GM06990 (cell line): ENCODE results near the gene SLC30A3.

Experiments used
- DNase-seq: peaks from one replicate; pipeline ENCODE4 v3.0.0-alpha.2; 2011; ENCODE audit not compliant: insufficient read length; ENCODE audit errors: extremely low read depth
- H3K27me3 ChIP-seq: replicated peaks from 2 replicates; pipeline ENCODE4 v1.6.0; 2011; ENCODE audit warnings: low read length; ENCODE audit not compliant: control insufficient read depth, insufficient read depth
- H3K36me3 ChIP-seq: 2 replicates; pipeline ENCODE4 v1.5.1; 2011; ENCODE audit warnings: low read length; ENCODE audit not compliant: control insufficient read depth, insufficient read depth
- H3K4me3 ChIP-seq: replicated peaks from 2 replicates; pipeline ENCODE4 v1.5.1; 2011; ENCODE audit warnings: low read depth, mild to moderate bottlenecking, control low read depth, low read length
- CTCF ChIP-seq: IDR thresholded peaks from 2 replicates; pipeline ENCODE4 v1.5.1; 2011; ENCODE audit warnings: low read length, control low read depth, mild to moderate bottlenecking, inconsistent platforms; ENCODE audit not compliant: insufficient read depth, poor library complexity, severe bottlenecking

SLC30A3 gene

DNA sequence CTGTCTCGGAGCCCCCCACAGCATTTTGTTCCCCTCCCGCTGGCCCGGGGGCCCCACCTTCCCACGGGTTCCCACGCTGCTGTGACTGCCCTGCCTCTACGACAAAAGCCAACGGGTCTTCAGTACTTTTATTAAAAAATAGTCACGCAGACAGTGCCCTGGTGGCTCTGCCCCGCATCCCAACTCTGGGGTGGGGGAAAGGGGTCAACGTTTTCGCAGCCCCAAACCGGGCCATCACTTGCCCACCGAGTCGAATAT is 44.4 kb upstream of the SLC30A3 start:
- TF ChIP-seq CTCF, result no peak
- Histone ChIP-seq H3K36me3 (peaks cover 8% of the 10 kb centered on the region), H3K27me3 (no peaks in the 10 kb centered on the region; the same call in 1 of the 2 replicates), H3K4me3 (no peak overlapping the region)
- no peak for DNase-seq

GRCh38 chr2:27306573-27307286 is 43.9 kb upstream of the SLC30A3 start:
- no peak for DNase-seq
- peaks cover 5% of the 10 kb centered on the region for H3K36me3 ChIP-seq
- no peak overlapping the region for H3K4me3 ChIP-seq
- peak; percentile 29 for TF ChIP-seq CTCF
- H3K27me3 ChIP-seq, result no peaks in the 10 kb centered on the region; the same call in 1 of the 2 replicates

GRCh38 chr2:27306136-27306535 is 43.3 kb upstream of the SLC30A3 start:
- DNase-seq, result no peak
- Histone ChIP-seq H3K36me3 (peaks cover 1% of the 10 kb centered on the region), H3K27me3 (no peaks in the 10 kb centered on the region; the same call in 1 of the 2 replicates), H3K4me3 (no peak overlapping the region)
- TF ChIP-seq CTCF, result no peak

- DNase-seq, result no peak
- Histone ChIP-seq H3K36me3 (peaks cover 1% of the 10 kb centered on the region), H3K27me3 (no peaks in the 10 kb centered on the region; the same call in 1 of the 2 replicates), H3K4me3 (no peak overlapping the region)
- TF ChIP-seq CTCF, result no peak
These were observed 42.7 kb upstream of the SLC30A3 start for GRCh38 chr2:27305516-27305915.

GRCh38 chr2:27304488-27305240 is 41.8 kb upstream of the SLC30A3 start:
- Histone ChIP-seq H3K36me3 (no peaks in the 10 kb centered on the region; the same call in none of the 2 replicates), H3K4me3 (no peak overlapping the region), H3K27me3 (no peaks in the 10 kb centered on the region; the same call in 1 of the 2 replicates)
- TF ChIP-seq CTCF, result no peak
- DNase-seq, result no peak
